NCI-H1930 (cell line): ENCODE data around the gene CDS2.
"Not testable (repeated sequence)": the region's sequence is repeated elsewhere in the genome, so short reads cannot be mapped to it uniquely, and the experiment has no call there.

Experiments
- DNase-seq, 2 experiments: peaks; one replicate each; lab custom pipeline; 2025; lab: John Stamatoyannopoulos, UW

The CDS2 gene

GRCh38 chr20:5126512-5127203 is at the start of gene CDS2:
CDS2 (plus strand) TSS chr20:5127008; CDS start chr20:5127093, 85 bp downstream.
- peak; percentile 98 to 99 for DNase-seq

GRCh38 chr20:5077761-5078387 is 48.9 kb upstream of the CDS2 start:
- DNase-seq = no peak

DNA sequence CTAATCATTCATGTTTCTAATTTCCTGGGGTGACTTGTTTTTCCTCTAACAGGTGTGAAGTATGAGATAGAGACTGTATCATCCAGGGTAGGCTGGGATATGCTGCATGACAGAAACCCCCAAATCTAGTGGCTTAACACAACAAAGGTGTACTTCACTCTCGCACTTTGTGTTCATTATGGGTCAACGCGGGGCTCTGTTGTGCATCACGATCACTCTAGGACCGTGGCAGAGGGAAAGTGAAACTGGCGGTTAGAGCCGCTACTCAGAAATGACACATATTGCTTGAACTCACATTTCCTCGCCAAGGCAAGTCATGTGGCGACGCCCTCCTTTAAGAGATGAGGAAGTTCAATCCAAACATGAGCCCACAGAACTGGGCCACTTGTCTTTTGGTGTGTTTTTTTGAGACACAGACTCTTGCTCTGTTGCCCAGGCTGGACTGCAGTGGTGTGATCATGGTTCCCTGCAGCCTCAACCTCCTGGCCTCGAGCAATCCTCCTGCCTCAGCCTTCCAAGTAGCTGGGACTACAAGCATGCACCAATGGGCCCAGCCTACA is 48.3 kb upstream of the CDS2 start:
- no peak for DNase-seq

- DNase-seq = no peak
Measured at GRCh38 chr20:5080384-5080877, 46.4 kb upstream of the CDS2 start.

DNA sequence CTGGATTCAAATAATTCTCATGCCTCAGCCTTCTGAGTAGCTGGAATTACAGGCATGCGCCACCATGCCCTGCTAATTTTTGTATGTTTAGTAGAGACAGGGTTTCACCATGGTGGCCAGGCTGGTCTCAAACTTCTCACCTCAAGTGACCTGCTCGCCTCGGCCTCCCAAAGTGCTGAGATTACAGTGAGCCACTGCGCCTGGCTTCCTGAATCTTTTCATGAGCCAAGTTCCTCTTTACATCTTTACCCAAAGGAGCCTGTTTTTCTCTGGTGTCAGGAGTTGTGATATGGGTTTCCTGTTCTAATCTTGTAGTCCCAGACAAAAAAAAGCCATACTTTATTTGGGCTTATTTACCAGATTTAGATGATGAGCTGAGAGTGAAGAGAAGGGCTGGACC is 41.4 kb upstream of the CDS2 start:
- DNase-seq = no peak

GRCh38 chr20:5088688-5089087 is 38.1 kb upstream of the CDS2 start:
- no peak for DNase-seq

- no peak for DNase-seq
Measured at GRCh38 chr20:5090191-5090590, 36.6 kb upstream of the CDS2 start.

GRCh38 chr20:5091902-5092301 is 34.9 kb upstream of the CDS2 start:
- no peak for DNase-seq

- no peak for DNase-seq
Measured at GRCh38 chr20:5092765-5093339, 34.0 kb upstream of the CDS2 start.

DNA sequence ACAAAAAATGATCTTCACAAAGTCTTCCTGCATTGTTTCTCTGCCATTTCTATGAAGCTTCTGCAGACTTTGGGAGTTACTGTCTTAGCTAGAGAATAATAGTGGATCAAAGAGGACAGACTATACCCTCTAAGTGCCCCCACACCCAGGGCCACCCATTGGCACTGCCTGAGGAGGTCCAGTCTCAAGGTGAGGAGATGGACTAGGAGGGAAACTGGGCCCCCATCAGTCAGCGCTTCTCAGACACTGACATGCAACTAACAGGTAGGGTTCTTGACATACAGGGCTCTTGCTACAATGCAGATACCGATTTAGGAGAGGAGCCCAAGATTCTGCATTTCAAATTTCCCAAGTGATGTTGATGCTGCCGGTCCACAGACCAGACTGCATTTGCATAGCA is 31.4 kb upstream of the CDS2 start:
- no peak for DNase-seq

- DNase-seq = no peak
Measured at GRCh38 chr20:5095931-5096330, 30.9 kb upstream of the CDS2 start.

- no peak for DNase-seq
Measured at GRCh38 chr20:5096463-5096862, 30.3 kb upstream of the CDS2 start.

DNA sequence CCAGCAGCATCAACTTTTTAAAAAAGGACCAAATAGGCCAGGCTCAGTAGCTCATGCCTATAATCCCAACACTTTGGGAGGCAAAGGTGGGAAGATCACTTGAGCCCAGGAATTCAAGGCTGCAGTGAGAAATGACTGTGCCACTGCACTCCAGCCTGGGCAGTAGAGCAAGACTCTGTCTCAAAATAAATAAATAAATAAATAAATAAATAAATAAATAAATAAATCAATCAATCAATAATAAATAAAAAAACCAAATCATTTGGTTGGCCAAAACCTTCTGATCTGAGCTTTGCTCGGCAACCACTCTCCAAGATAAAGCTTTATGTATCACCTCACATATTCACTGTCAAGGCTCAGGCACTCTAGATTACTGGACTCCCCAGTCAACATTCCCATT is 27.8 kb upstream of the CDS2 start:
- not testable (repeated sequence) for DNase-seq

GRCh38 chr20:5099909-5100308 is 26.9 kb upstream of the CDS2 start:
- DNase-seq = not testable (repeated sequence)

GRCh38 chr20:5100684-5101347 is 26.0 kb upstream of the CDS2 start:
- DNase-seq = peak; percentile 6 to 36

GRCh38 chr20:5104479-5104878 is 22.3 kb upstream of the CDS2 start:
- DNase-seq = no peak

DNA sequence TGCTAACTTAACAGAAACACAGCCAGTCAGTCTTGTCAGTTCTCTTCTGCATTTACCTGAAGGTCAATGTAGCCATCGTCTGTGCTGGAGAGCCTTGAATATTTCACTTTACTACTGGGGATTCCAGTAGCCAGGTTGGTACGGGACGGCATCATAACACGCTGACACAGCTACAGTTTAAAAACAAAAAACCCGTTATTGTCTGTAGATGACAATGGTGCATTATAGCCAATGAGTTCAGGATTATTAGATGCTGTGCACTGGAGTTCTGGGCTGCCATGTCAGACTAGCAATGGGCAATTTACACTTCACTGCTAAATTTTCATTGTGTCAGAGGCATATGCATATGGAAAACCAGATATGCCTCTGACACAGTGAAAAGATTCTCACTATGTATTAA is 17.5 kb upstream of the CDS2 start:
- DNase-seq = no peak

GRCh38 chr20:5113615-5113986 is 13.2 kb upstream of the CDS2 start:
- no peak for DNase-seq

GRCh38 chr20:5114403-5114802 is 12.4 kb upstream of the CDS2 start:
- no peak for DNase-seq

DNA sequence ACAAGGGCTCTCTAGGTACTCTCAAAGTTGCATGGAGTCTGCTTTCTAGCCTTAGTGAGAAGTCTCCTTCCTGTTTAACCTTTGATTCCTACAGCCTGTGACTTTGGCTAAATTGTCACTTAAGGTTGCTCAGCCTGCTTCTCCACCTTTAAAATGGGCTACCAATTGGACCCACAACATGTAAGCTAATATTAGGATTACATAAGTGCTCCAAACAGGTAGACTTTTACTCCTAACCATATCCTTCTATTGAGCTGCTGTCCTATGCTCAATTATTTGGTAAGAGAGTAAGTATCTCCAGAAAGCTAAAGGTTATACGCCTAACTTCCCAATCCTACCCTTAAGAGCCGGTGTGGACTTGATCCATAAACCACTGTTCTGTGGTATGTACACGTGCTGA is 9.9 kb upstream of the CDS2 start:
- no peak for DNase-seq

DNA sequence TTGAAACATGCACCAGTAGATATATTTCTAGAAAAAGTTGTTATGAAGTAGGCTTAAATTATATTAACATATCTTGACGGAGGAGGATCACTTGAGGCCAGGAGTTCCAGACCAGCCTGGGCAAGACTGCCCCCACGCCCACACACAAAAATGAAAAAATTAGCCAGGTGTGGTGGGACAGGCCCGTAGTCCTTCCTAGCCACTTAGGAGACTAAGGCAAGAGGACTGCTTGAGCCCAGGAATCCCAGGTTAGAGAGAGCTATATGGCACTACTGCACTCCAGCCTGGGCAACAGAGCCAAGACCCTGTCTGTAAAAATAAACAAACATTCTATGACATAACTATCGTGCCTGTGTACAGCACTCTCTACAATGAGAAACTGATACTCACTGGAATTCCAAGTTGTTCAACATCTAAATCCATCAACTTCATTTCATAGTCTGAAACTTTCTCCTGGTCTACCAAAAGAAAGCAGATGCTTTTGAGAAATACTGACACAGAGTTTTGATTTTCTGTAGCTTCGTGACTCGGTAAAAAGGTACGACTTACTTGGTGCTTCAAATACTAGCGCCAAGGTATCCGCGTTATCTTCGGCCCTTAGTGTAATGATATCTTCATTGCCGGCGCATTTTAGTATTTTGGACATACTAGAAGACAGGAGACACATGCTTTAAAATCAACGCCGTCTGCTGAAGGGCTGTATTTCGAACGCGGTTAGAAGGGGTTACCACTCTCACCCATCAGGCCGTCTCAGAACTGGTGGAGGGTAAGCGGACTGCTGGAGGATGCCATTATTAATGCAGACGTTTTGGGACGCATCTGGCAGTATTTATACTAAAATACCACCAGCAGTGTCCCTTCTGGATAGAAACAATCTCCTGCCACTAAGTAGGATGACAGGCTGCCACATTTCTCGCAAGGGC is 8.3 kb upstream of the CDS2 start:
- DNase-seq = no peak

DNA sequence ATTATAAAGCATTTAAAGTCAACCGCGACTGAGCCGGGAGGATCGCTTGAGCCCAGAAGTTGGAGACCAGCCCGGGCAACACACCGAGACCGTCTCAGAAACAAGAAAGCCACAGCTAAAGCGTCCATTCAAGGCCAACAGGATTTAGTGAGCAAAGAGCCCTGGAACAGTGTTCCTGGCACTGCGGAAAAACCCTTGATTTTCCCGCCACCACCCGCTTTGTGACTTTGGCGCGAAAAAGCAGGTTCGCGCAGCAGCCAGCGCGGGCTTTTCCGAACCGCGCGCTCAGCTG is 7.7 kb upstream of the CDS2 start:
- DNase-seq = no peak
